HG02870 (cell line): Measurements from ENCODE around the gene DDX28.
"Not testable (repeated sequence)": the region's sequence is repeated elsewhere in the genome, so short reads cannot be mapped to it uniquely, and the experiment has no call there.

Source experiments
- ATAC-seq: cut with Tn5 transposase; IDR thresholded peaks from one replicate; pipeline ENCODE4 v1.9.1; 2021; ENCODE audit warnings: mild to moderate bottlenecking, moderate library complexity; ENCODE audit not compliant: unreplicated experiment

Gene DDX28

DNA sequence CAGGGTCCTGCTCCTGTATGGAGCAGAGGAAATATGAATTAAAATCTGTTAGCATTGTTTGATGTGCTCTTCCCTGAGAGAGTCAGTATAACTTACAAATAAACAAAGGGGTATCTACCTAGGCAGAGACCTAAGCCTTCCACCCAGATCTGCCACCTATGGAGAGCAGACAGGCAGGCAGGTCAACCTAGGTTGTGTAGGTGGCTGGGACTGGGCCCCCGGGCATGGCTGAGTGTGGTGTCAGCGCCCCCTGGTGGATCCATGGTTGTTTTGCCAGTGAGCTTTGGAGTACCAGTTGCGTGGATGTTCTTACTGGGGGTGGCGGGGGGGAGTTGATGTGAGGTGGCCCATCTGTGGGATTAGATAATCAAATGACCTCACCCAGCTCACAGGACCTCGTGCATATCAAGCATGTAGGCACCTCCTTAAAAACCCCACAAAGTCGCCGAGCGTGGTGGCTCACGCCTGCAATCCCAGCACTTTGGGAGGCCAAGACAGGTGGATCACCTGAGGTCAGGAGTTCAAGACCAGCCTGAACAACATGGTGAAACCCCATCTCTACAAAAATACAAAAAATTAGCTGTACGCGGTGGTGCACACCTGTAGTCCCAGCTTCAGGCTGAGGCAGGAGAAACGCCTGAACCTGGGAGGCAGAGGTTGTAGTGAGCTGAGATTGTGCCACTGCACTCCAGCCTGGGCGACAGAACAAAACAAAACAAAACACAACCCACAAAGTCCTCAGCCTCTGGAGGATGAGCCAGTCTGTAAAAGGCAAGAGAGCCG is 17.7 kb upstream of the DDX28 start:
- peak; percentile 80 for ATAC-seq

DNA sequence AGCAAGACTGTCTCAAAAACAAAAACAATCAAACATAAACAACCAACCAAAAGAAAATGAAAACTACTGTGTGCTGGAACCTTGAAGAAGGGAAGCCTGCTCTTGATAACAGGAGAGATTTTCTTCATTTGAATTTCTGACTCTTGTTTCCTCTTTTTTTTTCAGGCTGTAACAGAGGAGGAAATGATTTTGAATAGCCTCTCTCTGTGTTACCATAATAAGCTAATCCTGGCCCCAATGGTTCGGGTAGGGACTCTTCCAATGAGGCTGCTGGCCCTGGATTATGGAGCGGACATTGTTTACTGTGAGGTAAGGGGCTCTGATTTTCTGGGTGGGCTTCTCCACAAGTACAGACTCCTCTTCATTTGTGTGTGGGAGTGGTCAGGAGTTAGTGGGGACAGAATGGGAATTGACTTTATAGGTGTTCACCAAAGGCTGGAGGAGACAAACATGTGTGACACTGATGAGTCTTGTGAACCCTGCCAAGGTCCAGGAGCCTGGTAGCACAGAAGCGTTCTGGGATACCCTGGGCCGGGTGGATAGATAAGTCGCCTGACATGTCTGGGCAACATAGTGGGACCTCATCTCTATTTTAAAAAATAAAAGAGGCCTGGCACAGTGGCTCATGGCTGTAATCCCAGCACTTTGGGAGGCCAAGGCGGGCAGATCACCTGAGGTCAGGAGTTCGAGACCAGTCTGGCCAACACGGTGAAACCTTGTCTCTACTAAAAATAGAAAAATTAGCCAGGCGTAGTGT is 15.0 kb upstream of the DDX28 start:
- ATAC-seq, result no peak

DNA sequence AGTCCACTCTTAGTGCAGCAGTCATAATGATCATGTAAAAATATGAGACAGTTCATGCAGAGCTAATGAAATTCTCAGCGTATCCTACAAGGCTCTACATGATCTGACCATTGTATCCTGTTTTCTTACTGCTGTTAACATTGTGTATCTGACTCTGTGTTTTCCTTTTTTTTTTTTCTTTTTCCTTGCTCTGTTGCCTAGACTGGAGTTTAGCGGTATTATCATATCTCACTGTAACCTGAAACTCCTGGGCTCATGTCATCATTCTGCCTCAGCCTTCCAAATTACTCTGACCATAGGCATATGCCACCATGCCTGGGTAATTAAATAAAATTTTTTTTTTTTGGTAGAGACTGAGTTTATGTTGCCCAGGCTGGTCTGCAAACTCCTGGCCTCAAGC is 12.2 kb upstream of the DDX28 start:
- no peak for ATAC-seq

DNA sequence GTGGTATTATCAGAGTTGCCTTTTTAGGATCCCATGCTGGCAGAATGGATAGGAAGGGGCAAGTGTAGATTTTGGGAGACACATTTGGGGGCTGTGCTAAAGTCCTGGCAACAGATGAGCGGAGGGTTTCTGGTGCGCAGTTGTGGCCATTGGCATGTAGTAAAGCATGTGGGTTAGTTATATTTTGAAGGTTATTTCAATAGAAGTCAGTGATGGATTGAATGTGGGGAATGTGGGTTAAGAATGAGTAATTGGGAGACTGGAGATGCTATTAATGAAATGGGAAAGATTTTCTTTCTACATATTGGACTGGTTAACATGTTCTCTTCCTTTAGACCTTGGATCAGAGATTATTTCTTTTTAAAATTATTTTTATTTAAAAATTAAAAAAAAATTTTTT is 10.1 kb upstream of the DDX28 start:
- ATAC-seq, result no peak

DNA sequence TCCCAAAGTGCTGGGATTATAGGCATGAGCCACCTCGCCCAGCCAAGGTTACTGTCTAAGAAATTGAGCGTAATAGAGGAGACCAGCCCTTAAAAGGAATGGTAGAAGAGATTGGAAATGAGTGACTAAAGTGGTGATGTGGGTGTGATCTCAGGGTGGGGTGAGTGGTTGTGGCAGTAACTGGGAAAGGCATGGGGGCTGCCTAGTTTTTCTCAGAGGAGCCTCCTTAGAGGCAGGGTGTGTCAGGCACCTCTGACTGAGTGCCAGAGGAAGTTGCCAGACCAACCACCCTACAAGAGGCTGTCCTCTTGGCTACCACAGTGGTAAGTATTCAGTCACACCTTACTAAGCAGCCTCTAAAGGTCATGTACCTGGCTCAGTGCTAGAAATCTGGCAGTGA is 8.9 kb upstream of the DDX28 start:
- ATAC-seq, result no peak

DNA sequence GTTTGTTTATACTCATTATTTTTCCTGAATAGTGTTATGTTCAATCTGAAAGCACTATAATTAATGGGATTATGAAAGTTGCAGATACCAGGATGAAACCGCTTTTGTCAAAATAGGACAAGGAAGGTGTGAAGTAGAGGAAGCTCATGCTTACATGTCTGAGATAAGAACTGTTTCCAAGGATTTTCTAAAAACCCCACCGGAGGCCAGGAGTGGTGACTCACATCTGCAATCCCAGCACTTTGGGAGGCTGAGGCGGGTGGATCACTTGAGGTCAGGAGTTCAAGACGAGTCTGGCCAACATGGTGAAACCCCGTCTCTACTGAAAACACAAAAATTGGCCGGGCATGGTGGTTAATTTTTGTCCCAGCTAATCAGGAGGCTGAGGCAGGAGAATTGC is 7.1 kb upstream of the DDX28 start:
- not testable (repeated sequence) for ATAC-seq

DNA sequence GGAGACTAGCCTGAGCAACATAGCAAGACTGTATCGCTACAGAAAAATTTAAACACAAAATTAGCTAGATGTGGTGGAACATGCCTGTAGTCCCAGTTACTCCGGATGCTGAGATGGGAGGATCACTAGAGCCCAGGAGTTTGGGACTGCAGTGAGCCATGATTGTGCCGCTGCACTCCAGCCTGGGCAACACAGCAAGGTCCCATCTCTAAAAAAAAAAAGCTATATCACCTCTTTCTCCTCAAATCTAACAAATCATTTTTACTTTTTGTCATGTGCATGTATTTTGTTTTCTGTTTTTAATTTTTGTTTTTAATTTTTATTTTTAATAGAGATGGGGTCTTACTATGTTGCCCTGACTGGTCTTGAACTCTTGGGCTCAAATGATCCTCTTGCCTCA is 6.0 kb upstream of the DDX28 start:
- no peak for ATAC-seq

DNA sequence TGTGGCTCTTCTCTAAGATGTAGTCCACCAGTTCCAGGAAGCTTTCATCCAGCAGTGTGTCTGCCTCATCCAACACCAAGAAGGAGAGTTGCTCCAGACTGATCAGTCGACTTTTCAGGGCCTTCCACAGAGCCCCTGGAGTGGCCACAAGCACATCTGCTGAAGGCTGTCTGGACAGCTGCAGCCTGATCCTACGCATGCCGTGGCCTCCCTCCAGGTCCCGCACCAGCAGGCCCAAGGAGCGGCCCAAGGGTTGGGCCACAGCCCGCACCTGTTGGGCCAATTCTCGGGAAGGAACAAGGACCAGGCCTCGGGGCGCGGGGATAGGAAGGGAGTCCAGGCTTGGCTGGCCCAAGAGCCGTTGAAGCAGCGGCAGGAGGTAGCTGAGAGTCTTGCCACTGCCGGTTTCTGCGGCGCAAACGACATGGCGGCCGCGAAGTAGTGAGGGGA is 729 bp downstream of the DDX28 start:
- ATAC-seq, result no peak

DNA sequence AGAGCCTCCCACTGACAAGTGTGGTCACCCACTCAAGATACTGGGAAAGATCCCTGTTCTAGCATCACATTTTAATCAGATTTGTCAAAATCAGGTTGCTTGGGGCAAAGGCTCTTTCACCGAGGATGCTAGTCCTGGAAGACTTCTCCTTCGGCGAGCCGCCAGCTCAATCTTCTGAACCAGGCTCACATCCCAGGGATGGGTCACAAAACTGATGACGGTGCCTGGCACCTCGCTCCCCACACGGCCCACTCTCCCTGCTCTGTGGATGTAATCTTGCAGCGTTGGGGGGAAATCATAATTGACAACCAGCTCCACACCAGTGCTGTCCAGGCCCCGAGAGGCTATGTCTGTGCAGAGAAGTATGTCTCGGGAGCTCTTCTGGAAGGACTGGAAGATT is 1.5 kb downstream of the DDX28 start:
- no peak for ATAC-seq

DNA sequence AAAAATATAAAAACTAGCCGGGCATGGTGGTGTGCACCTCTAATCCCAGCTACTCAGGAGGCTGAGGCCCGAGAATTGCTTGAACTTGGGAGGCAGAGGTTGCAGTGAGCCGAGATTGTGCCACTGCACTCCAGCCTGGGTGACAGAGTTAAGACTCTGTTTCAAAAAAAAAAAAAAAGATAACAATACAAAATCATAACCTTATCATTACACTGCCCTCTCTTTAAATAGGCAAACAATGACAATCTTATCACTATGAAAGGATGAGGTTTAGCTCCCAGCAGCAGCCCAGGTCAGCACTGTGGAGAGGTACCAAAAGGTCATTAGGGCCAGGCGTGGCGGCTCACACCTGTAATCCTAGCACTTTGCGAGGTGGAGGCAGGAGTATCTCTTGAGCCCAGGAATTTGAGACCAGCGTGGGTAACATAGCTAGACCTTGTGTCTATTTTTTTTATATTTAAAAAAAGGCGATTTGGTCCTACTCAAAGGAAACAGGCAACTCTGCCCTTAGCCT is 3.8 kb downstream of the DDX28 start:
- no peak for ATAC-seq

DNA sequence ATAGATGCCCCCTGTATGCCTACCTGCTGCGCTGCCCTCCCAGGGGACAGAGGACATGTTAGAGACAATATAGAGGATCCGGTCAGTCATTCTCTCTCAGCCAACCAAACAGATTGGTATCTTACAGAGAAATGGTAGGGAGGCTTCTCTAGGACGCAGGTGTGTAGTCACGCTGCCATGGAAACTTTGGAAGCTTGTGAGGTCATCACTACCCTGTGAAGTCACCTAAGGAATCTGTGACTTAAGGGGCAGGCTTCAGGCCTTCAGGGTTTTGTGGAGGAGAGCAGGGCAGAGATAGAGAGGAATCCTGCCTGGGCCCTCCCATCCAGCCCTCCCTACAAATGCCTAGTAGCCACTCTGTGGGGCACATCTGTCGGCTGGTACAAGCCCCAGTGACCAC is 7.4 kb downstream of the DDX28 start, which contains the start of gene DPEP2NB:
DPEP2NB (minus strand) TSS at position 231 of the 400 bp plus-strand sequence; CDS start at position 90, 141 bp downstream.
- no peak for ATAC-seq

DNA sequence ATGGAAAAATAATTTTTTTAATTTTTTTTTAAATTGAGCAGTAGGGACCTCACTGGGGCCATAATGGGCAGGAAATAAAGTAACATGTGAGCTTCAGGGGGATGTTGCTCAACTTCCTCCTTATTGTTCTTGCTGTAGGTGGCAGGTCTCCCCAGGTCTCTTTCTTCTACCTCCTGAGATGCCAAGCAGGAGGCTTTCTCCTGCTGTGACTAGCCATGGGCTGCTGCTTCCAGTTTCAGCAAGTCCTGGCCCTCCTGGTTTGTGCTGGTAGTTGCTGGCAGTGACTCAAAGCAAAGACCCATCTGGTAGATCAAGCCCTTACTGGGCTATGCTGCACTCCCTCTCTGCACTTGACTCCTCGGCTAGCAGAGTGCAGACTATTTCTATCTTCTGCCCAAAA is 9.6 kb downstream of the DDX28 start:
- no peak for ATAC-seq

DNA sequence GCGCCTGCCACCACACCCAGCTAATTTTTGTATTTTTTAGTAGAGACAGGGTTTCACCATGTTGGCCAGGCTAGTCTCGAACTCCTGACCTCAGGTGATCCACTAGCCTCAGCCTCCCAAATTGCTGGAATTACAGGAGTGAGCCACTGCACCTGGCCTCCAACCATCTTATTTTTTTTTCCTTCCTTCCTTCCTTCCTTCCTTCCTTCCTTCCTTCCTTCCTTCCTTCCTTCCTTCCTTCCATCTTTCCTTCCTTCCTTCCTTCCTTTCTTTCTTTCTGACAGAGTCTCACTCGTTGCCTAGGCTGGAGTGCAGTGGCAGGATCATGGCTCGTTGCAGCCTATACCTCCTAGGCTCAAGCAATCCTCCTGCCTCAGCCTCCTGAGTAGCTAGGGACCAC is 13.2 kb downstream of the DDX28 start:
- not testable (repeated sequence) for ATAC-seq

DNA sequence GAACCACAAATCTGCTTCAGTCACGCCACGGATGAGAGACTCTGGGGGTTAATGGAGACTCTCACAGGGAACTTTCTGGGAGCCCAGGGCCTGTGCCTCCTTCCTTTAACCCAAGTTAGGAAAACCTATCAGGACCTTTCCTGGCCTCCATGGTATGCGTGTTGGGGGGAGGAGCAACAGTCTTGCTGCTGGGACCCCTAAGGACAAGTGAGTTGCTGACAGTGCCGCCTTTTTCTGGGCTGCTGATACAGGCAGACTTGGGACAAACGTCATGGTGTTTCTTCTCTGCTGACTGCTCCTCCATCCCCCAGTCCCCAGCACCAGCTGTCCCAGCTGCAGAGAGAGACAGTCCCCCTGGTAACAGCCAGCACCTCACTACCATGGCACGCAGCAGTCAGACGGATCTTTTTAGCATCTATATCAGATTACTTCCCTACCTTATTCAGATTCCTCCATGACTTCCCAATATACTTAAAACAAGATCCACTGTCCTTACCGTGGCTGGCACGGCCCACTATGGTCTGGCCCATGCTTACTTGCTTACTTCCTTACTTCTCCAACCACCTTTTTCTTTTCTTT is 13.8 kb downstream of the DDX28 start:
- ATAC-seq, result no peak

DNA sequence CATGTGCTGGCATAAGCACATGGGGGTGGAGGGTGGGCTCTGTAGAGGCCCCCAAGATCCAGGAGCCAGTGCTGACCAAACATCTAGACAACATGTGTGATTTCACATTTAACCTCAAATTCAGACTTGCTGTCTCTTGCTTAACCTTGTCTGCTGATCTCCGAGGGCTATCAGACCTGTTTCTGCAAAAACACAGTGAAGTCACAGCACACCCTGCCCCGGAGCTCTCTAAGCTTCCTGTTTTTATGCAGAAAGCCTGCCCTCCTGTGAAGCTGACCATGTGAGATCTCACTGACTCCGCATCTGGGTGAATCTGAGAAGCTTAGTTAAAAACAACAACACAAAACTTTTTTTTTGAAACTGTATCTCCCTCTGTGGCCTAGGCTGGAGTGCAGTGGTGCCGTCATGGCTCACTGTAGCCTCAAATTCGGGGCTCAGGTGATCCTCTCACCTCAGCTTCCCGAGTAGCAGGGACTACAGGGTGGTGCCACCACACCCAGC is 17.2 kb downstream of the DDX28 start:
- no peak for ATAC-seq

DNA sequence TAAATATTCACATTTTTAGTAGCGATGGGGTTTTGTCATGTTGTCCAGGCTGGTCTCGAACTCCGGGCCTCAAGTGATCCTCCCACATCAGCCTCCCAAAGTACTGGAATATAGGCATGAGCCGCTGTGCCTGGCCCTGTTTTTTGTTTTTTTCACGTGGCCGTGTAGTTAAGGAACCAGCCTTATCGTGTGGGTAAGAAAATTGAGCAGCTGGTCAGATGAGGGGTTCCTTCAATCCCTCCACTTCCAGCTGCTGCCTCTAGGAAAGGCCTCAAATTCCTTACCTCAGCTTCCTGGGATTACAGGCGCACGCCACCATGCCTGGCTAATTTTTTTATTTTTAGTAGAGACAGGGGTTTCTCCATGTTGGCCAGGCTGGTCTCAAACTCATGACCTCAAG is 17.8 kb downstream of the DDX28 start:
- ATAC-seq, result no peak

DNA sequence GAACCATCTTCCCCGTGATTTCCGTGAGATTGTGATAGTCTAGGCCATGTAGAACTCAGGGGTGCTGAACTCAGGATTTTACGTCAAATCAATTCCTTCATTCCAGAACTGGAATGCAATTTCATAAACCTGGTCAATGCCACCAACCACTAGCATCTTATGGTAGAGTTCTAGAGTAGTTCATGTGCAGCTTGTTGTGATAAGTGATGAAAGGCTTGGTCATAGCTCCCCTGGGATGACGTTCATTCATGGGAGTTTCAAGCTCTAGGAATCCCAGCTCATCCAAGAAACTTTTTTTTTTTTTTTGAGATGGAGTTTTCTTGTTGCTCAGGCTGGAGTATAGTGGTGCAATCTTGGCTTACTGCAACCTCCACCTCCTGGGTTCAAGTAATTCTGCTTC is 20.0 kb downstream of the DDX28 start:
- ATAC-seq, result no peak

DNA sequence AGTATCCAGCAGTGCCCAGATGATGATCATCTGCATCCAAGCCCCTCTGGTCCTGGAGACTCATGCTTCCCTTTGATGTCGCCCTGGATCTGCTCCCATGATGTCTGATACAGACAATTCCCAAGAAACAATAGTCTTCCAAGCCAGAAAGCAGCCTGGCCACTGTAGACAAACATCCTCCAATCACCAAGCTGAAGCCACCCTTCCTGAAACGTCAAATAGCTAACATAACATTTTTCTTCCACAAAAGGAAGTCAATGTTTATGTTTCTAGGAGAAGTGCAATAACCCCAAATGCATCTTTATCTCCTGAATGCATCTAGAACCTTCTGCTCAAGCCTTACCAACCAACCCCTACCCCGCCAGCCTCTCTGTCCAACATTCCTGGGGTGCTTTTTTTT is 22.6 kb downstream of the DDX28 start:
- ATAC-seq, result no peak

DNA sequence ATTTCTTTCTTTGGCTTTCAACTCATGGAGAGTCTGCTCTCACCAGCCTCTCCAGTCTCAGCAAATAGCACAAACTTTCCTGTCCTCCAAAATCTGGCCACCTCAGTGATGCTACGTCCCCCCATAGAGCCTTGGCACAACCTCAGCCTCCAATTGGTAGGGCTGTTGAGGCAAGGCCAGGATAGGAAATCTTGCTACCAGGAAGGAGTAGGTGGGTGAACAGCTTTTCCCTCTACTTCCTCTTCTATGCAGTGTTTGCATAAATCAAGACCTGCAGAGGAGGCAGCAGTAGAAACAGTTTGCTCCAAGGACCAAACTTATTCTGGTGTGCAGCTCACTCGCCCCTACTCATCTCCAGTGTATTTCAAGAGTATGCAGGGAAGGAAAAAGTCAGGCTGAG is 23.0 kb downstream of the DDX28 start:
- ATAC-seq, result no peak

DNA sequence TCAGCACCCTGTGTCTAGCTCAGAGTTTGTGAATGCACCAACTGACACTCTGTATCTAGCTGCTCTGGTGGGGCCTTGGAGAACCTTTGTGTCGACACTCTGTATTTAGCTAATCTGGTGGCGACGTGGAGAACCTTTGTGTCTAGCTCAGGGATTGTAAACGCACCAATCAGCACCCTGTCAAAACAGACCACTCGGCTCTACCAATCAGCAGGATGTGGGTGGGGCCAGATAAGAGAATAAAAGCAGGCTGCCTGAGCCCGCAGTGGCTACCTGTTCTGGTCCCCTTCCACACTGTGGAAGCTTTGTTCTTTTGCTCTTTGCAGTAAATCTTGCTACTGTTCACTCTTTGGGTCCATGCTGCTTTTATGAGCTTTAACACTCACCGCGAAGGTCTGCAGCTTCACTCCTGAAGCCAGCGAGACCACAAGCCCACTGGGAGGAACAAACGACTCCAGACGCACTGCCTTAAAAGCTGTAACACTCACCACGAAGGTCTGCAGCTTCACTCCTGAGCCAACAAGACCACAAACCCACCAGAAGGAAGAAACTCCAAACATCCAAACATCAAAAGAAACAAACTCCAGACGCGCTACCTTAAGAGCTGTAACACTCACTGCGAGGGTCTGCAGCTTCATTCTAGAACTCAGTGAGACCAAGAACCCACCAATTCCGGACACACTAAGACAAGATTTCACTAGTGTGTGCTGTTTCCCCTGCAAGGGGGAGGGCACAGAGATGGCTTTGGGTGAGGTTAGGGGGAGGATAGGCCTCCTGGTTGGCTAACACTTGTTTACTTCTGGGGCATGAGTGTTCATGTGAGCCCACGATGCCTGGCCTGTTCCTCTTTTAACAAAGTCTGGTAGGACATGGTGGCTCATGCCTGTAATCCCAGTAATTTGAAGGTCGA is 24.0 kb downstream of the DDX28 start, which contains the start of gene DPEP2:
DPEP2 (minus strand) TSS at position 706 of the 910 bp plus-strand sequence. CDS start 6,272 bp downstream, outside the sequence.
- ATAC-seq, result not testable (repeated sequence)
